Adipocyte (in vitro differentiated cells): ENCODE data around the gene PLXDC2.
"Not testable (repeated sequence)": the region's sequence is repeated elsewhere in the genome, so short reads cannot be mapped to it uniquely, and the experiment has no call there.

ENCODE experiments used
- DNase-seq: peaks from one replicate; pipeline ENCODE4 v3.0.0-alpha.2; 2015; ENCODE audit warnings: low read depth
- H3K27me3 ChIP-seq: replicated peaks from 2 replicates; pipeline ENCODE4 v1.7.0; 2013; ENCODE audit warnings: mild to moderate bottlenecking, low read length, moderate library complexity; ENCODE audit not compliant: control insufficient read depth, insufficient read depth
- H3K36me3 ChIP-seq: 2 replicates; pipeline ENCODE4 v1.7.0; 2013; ENCODE audit warnings: low read length, mild to moderate bottlenecking, moderate library complexity; ENCODE audit not compliant: control insufficient read depth, insufficient read depth, severe bottlenecking
- H3K4me1 ChIP-seq: 2 replicates; pipeline ENCODE4 v1.7.0; 2013; ENCODE audit warnings: mild to moderate bottlenecking, low read length, moderate library complexity; ENCODE audit not compliant: control insufficient read depth, insufficient read depth
- H3K4me3 ChIP-seq: 2 replicates; pipeline ENCODE4 v1.7.0; 2013; ENCODE audit warnings: mild to moderate bottlenecking, low read length, moderate library complexity
- H3K9ac ChIP-seq: 2 replicates; pipeline ENCODE4 v1.7.0; 2013; ENCODE audit warnings: mild to moderate bottlenecking, low read length, moderate library complexity
- H3K9me3 ChIP-seq: 2 replicates; pipeline ENCODE4 v1.7.0; 2013; ENCODE audit warnings: mild to moderate bottlenecking, low read length, moderate library complexity; ENCODE audit not compliant: control insufficient read depth

Gene PLXDC2

GRCh38 chr10:19987931-19988330 lies 171.7 kb downstream of the PLXDC2 start:
- no peaks in the 10 kb centered on the region for H3K36me3 ChIP-seq
- no peaks in the 10 kb centered on the region for H3K27me3 ChIP-seq
- no peak overlapping the region for H3K9ac ChIP-seq
- H3K9me3 ChIP-seq: no peaks in the 10 kb centered on the region
- DNase-seq: no peak
- no peaks in the 10 kb centered on the region for H3K4me1 ChIP-seq
- no peak overlapping the region for H3K4me3 ChIP-seq

GRCh38 chr10:19993714-19994315 lies 177.6 kb downstream of the PLXDC2 start:
- no peaks in the 10 kb centered on the region for H3K4me1 ChIP-seq
- no peak overlapping the region for H3K9ac ChIP-seq
- no peaks in the 10 kb centered on the region for H3K36me3 ChIP-seq
- no peak for DNase-seq
- no peaks in the 10 kb centered on the region for H3K9me3 ChIP-seq
- H3K27me3 ChIP-seq: no peaks in the 10 kb centered on the region
- no peak overlapping the region for H3K4me3 ChIP-seq

- no peak overlapping the region for H3K9ac ChIP-seq
- H3K27me3 ChIP-seq: no peaks in the 10 kb centered on the region
- no peak for DNase-seq
- no peaks in the 10 kb centered on the region for H3K4me1 ChIP-seq
- H3K9me3 ChIP-seq: no peaks in the 10 kb centered on the region
- H3K4me3 ChIP-seq: no peak overlapping the region
- H3K36me3 ChIP-seq: no peaks in the 10 kb centered on the region
These were observed 182.2 kb downstream of the PLXDC2 start for GRCh38 chr10:19998482-19998881.

GRCh38 chr10:19999431-19999830 lies 183.2 kb downstream of the PLXDC2 start:
- Histone ChIP-seq H3K36me3 (no peaks in the 10 kb centered on the region), H3K4me1 (peaks cover 7% of the 10 kb centered on the region)
- DNase-seq: no peak

DNA sequence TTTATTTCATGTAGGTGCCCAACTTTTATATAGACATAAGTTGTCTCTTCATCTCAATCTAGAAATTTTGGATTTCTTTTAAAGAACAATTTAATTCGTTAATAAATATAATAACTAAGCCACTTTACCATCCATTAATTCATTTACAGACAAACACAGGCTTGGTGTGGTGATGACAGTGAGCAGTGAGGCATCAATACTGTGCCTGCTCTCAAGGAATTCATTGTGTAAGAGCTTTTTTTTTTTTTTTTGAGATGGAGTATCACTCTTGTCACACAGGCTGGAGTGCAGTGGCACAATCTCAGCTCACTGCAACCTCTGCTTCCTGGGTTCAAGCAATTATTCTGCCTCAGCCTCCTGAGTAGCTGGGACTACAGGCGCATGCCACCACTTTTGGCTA lies 185.8 kb downstream of the PLXDC2 start:
- not testable (repeated sequence) for H3K9ac ChIP-seq, DNase-seq

More at GRCh38 chr10:19999431-19999830, 183.2 kb downstream of the PLXDC2 start:
- no peaks in the 10 kb centered on the region for H3K27me3 ChIP-seq
- H3K9me3 ChIP-seq: no peaks in the 10 kb centered on the region
- H3K4me3 ChIP-seq: no peak overlapping the region
- H3K9ac ChIP-seq: no peak overlapping the region

GRCh38 chr10:20002657-20003056 lies 186.4 kb downstream of the PLXDC2 start:
- DNase-seq: no peak
- peaks cover 8% of the 10 kb centered on the region for H3K4me1 ChIP-seq
- H3K9me3 ChIP-seq: no peaks in the 10 kb centered on the region
- no peak overlapping the region for H3K4me3 ChIP-seq
- H3K36me3 ChIP-seq: no peaks in the 10 kb centered on the region
- H3K9ac ChIP-seq: no peak overlapping the region
- no peaks in the 10 kb centered on the region for H3K27me3 ChIP-seq

More for the DNA sequence above, 185.8 kb downstream of the PLXDC2 start:
- not testable (repeated sequence) for H3K4me1 ChIP-seq, H3K36me3 ChIP-seq, H3K4me3 ChIP-seq, H3K9me3 ChIP-seq, H3K27me3 ChIP-seq

DNA sequence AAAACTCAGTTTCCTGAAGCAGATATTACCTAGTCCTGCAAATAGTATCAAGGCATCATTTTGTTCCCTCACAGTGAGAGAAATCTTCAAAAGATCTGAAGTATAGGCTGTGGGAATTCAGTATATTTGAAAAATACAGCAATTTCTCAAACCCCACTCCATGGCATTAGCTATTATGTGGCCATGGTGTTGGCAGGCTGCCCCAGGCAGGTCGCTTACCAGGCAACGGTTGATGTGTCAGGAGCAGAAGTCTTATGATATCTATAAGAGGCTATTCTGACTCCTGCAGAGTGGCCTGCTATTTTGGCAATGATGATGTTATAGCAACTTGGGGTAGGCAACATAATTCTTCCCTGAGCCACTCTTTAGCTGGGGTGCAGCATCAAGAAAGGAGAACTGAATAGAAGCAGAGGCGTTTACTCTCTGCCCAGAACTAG lies 187.9 kb downstream of the PLXDC2 start:
- Histone ChIP-seq H3K9ac (peak overlapping the region; percentile 49), H3K4me1 (peaks cover 10% of the 10 kb centered on the region), H3K36me3 (no peaks in the 10 kb centered on the region), H3K4me3 (no peak overlapping the region), H3K9me3 (no peaks in the 10 kb centered on the region), H3K27me3 (no peaks in the 10 kb centered on the region)
- no peak for DNase-seq

DNA sequence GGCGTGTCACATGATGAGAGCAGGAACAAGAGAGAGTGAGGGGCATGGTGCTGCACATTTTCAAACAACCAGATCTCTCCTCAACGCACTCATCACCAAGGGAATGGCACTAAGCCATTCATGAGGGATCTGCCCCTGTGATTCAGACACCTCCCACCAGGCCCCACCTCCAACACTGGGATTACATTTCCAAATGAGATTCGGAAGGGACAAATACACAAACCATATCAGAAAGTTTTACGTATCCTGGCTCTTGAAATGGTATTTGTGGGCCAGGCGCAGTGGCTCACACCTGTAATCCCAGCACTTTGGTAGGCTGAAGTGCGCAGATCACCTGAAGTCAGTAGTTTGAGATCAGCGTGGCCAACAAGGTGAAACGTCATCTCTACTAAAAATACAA lies 189.4 kb downstream of the PLXDC2 start:
- no peak for DNase-seq
- H3K36me3 ChIP-seq: no peaks in the 10 kb centered on the region

GRCh38 chr10:20006169-20006870 lies 190.1 kb downstream of the PLXDC2 start:
- Histone ChIP-seq H3K36me3 (no peaks in the 10 kb centered on the region), H3K9me3 (no peaks in the 10 kb centered on the region), H3K4me3 (no peak overlapping the region), H3K27me3 (no peaks in the 10 kb centered on the region), H3K9ac (no peak overlapping the region), H3K4me1 (peaks cover 10% of the 10 kb centered on the region)
- DNase-seq: no peak

More for the DNA sequence above, 189.4 kb downstream of the PLXDC2 start:
- no peak overlapping the region for H3K4me3 ChIP-seq
- no peak overlapping the region for H3K9ac ChIP-seq
- no peaks in the 10 kb centered on the region for H3K9me3 ChIP-seq
- peaks cover 10% of the 10 kb centered on the region for H3K4me1 ChIP-seq
- H3K27me3 ChIP-seq: no peaks in the 10 kb centered on the region

DNA sequence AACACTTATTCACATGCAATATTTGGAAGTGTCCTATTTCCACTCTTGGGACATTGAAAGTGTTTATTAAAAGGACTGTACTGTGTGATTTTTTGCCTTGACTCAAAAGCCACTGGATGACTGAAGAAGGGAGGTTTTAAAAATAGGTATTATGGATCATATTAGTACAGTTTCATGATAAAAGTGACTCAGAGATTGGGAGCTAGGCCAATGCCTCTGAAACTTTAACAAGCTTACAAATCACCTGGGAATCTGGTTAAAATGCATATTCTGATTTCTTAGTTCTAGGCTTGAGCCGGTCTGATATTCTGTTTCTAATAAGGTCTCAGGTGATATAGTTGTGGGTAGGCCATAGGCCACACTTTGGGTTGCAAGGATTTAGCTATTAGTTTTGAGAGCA lies 191.2 kb downstream of the PLXDC2 start:
- no peak overlapping the region for H3K9ac ChIP-seq
- no peak for DNase-seq
- H3K36me3 ChIP-seq: no peaks in the 10 kb centered on the region
- peaks cover 10% of the 10 kb centered on the region for H3K4me1 ChIP-seq
- no peaks in the 10 kb centered on the region for H3K27me3 ChIP-seq
- no peaks in the 10 kb centered on the region for H3K9me3 ChIP-seq
- H3K4me3 ChIP-seq: no peak overlapping the region

- no peak for DNase-seq
- no peak overlapping the region for H3K4me3 ChIP-seq
- H3K27me3 ChIP-seq: no peaks in the 10 kb centered on the region
- no peak overlapping the region for H3K9ac ChIP-seq
- H3K9me3 ChIP-seq: no peaks in the 10 kb centered on the region
- H3K4me1 ChIP-seq: peaks cover 6% of the 10 kb centered on the region
- no peaks in the 10 kb centered on the region for H3K36me3 ChIP-seq
These were observed 197.9 kb downstream of the PLXDC2 start for GRCh38 chr10:20013991-20014750.
